ENCODE results near the gene HMGXB3. TPM values are rescaled to one million over a fixed set of nuclear protein-coding genes. Genes with fewer than 3 reads are reported as not detected.

HMGXB3 gene
- total RNA-seq, 1 experiment from 2014 or later = 54.3 TPM

DNA sequence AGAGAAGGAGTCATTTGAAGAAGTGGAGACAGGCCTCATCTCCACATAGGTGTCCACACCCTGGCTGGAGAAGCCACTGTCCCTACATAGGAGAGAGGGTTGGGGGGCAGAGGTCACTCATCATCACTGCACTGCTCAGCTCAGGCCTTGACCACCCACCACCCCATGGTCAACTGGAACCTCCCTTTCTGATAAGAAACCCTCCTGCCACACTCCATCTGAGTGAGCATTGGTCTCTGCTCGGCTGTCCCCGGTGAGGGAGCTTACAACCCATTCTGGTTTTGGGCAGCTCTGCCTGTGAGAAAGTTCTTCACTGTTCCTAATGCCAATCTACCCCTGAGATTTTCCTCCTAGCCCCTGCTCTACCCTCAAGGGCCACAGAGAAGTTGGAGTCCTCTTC is 57.0 kb downstream of the HMGXB3 start:
- in situ Hi-C loops (cut with HindIII; ENCODE audit: low pct_unique_long_range_greater_than_20kb, low sequenced_read_pairs) = no loop called here

DNA sequence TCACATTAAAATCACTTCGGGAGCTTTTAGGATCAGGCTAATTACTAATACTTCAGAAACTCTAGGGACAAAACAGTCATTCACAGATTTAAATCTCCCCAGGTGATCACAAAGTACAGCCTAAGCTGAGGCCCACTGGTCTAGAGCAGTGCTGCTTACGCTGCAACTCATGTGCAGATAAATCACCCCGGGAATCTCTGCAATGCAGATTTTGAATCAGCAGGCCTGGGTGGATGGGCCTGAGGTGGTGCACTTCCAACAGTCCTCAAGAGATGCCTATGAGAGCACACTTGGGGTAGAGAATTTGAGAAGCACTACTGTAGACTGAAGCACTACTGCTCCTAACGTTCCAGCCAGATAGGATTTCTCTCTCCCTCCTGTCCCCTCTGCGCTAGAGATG is 57.5 kb downstream of the HMGXB3 start:
- DNase-seq (ENCODE audit: low read depth, low spot score) = no peak
- in situ Hi-C loops (cut with HindIII; ENCODE audit: low pct_unique_long_range_greater_than_20kb, low sequenced_read_pairs) = no loop called here

More for the DNA sequence above, 57.0 kb downstream of the HMGXB3 start:
- no peak for DNase-seq (ENCODE audit: low read depth, low spot score)

GRCh38 chr5:150058480-150059126 is 58.1 kb downstream of the HMGXB3 start:
- DNase-seq (ENCODE audit: low read depth, low spot score) = no peak
- in situ Hi-C loops (cut with HindIII; ENCODE audit: low pct_unique_long_range_greater_than_20kb, low sequenced_read_pairs) = no loop called here

GRCh38 chr5:150059623-150060022 is 59.1 kb downstream of the HMGXB3 start:
- in situ Hi-C loops (cut with HindIII; ENCODE audit: low pct_unique_long_range_greater_than_20kb, low sequenced_read_pairs) = no loop called here
- no peak for DNase-seq (ENCODE audit: low read depth, low spot score)

- in situ Hi-C loops (cut with HindIII; ENCODE audit: low pct_unique_long_range_greater_than_20kb, low sequenced_read_pairs) = no loop called here
- DNase-seq (ENCODE audit: low read depth, low spot score) = no peak
Observed at GRCh38 chr5:150060471-150060870, 59.9 kb downstream of the HMGXB3 start.

GRCh38 chr5:150061538-150061995 is 61.0 kb downstream of the HMGXB3 start:
- no peak for DNase-seq (ENCODE audit: low read depth, low spot score)
- in situ Hi-C loops (cut with HindIII; ENCODE audit: low pct_unique_long_range_greater_than_20kb, low sequenced_read_pairs) = no loop called here

DNA sequence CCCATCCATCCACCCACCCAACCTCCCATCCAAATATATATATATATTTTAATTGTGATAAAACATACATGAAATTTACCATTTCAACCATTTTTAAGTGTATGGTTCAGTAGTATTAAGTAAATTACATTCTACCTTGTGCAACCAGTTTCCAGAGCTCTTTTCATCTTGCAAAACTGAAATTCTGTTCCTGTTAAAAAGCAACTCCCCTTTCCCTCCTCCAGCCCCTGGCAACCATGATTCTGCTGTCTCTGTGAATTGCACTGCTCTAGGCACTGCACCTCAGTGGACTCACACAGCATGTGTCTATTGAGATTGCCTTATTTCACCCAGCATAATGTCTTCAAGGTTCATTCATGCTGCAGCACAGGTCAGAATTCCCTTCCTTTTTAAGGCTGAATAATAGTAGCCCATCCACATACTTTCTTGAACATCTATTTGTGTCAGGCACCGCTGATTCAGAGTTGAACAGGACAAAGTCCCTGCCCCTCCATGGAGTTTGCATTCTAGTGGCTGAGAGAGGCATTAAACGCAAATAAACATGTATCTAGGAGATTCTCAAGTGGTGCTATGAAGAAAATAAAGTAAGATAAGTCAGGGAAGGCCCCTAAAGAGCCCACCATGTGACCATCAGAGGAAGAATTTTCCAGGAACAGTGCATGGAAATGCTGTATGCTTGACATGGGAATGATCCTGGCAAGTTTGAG is 61.8 kb downstream of the HMGXB3 start:
- in situ Hi-C loops (cut with HindIII; ENCODE audit: low pct_unique_long_range_greater_than_20kb, low sequenced_read_pairs) = no loop called here
- DNase-seq (ENCODE audit: low read depth, low spot score) = no peak

GRCh38 chr5:150063638-150064037 is 63.1 kb downstream of the HMGXB3 start:
- no peak for DNase-seq (ENCODE audit: low read depth, low spot score)
- in situ Hi-C loops (cut with HindIII; ENCODE audit: low pct_unique_long_range_greater_than_20kb, low sequenced_read_pairs) = no loop called here

DNA sequence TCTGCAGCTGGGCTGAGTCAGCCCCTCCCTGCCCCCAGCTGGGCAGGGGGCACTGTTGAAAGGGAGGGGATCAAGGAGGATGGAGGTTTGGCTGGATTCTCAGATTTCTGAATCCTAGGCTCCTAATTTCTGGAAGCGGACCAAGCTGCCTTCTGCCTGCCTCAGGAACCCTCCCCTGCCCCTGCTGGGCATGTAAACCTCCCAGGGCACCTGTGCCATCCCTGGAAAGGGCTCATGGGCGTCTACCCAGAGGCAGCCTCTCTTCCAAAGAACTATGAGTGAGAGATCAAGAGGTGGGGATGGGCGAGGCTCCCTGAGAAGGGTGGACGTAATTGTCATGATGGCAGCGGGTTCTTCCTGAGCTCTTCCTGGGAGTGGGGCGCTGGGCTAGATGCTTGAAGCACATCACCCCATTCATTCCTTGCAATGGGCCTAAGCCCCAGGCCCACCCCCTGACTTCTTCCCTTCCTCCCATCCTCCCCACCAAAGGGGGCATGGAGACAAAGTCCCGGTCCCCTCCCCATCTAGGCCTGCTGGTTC is 64.2 kb downstream of the HMGXB3 start:
- in situ Hi-C loops (cut with HindIII; ENCODE audit: low pct_unique_long_range_greater_than_20kb, low sequenced_read_pairs) = no loop called here
- no peak for DNase-seq (ENCODE audit: low read depth, low spot score)

GRCh38 chr5:150065346-150065745 is 64.8 kb downstream of the HMGXB3 start:
- in situ Hi-C loops (cut with HindIII; ENCODE audit: low pct_unique_long_range_greater_than_20kb, low sequenced_read_pairs) = no loop called here
- no peak for DNase-seq (ENCODE audit: low read depth, low spot score)

DNA sequence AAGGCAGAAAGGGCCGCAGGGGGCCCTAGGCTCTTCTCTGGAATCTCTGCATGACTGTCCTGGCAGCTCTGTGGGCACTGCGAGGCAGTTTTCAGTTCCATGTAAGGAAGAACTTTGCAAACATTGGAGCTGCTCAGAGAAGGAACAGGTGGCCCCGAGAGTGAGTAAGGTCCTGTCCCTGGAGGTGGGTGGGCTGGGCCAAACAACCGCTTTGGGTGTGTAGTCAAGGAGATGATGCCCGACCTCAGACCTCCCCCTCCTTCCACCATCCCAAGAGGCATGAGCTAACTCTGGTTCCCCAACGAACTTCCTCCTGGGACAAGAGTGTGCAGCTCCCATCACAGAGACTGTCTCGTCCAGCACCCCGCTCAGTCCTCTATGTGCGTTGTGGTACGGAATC is 65.3 kb downstream of the HMGXB3 start:
- no peak for DNase-seq (ENCODE audit: low read depth, low spot score)
- in situ Hi-C loops (cut with HindIII; ENCODE audit: low pct_unique_long_range_greater_than_20kb, low sequenced_read_pairs) = no loop called here

DNA sequence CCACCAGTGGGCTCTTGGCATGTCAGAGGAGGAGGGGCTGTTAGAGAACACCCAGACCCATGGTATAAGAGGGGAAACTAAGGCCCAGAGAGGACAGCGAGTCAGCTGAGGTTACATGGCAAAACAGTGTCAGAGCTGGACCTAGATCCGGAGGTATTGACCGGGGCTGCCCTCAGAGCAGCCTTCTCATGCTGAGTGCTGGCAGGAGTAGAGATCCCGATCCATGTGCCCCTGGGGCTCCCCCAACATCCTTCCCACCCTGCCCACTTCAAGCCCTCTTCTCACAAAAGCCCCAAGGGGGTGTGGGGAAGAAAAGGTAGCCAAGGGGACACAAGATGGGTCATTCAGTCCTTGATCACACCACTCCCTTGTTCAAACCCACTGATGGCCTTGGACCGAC is 65.9 kb downstream of the HMGXB3 start:
- no peak for DNase-seq (ENCODE audit: low read depth, low spot score)
- in situ Hi-C loops (cut with HindIII; ENCODE audit: low pct_unique_long_range_greater_than_20kb, low sequenced_read_pairs) = no loop called here

DNA sequence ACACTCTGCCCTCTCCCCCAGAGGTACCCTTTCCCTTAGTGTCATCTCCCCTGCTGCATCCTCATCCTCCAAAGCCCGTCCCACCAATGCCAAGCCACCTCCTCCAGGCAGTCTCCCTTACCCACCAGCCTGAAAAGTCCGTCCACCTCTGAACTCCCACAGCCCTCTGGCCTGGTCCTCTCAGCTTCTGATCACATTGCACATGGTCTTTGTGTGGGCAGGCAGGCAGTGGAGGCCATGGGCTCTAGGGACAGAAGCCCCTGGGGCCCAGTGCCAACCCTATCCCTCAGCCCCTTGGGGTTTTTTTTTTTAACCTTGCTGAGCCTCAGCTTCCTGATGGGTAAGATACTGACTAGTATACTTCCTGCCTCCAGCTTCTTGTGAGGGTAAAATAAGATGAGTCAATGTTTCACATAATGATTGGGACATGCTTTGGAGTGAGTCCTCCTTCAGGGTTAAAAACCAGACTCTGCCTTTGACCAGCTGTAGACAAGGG is 66.4 kb downstream of the HMGXB3 start:
- in situ Hi-C loops (cut with HindIII; ENCODE audit: low pct_unique_long_range_greater_than_20kb, low sequenced_read_pairs) = no loop called here
- no peak for DNase-seq (ENCODE audit: low read depth, low spot score)

DNA sequence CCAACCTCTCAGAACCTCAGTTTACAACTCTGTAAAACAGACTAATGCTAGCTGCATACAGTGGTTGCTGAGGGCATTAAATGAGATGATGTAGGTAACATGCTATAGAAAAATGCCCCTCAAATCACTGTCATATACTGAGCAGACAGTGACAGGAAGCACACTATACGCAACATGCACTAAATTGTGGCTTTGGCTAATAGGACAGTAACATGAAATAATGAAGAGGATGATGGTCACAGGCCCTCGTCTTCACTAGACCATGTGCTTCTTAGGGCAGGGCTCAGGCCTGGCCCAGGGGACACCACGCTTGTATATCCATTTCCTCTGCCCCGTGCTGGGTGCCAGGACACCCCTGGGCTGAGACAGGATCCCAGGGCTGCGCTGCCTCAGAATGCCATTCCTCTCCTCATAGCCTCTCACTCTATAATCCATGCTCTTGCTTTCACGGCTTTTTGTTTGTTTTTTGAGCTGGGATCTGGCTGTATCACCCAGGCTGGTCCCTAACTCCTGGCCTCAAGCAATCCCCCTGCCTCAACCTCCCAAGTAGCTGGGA is 66.9 kb downstream of the HMGXB3 start:
- no peak for DNase-seq (ENCODE audit: low read depth, low spot score)
- in situ Hi-C loops (cut with HindIII; ENCODE audit: low pct_unique_long_range_greater_than_20kb, low sequenced_read_pairs) = no loop called here

DNA sequence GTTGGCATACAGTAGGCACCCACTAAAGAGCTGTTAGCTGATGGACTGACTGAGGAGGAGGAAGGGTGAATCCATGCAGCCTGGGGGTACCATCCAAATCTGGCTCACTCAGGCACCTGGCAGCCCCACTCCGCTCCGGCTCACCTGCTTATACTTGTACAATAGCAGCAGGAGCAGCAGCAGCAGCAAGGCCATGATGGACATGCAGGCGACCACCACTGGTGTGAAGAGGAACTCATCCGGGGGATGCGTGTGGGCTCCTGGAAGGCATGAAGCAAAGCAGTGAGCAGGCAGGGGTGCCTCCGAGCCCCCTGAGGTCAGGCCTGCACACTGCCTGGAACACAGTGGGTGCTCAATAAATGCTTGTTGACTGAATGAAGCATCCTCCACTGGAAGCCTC is 67.5 kb downstream of the HMGXB3 start:
- in situ Hi-C loops (cut with HindIII; ENCODE audit: low pct_unique_long_range_greater_than_20kb, low sequenced_read_pairs) = no loop called here
- DNase-seq (ENCODE audit: low read depth, low spot score) = no peak

DNA sequence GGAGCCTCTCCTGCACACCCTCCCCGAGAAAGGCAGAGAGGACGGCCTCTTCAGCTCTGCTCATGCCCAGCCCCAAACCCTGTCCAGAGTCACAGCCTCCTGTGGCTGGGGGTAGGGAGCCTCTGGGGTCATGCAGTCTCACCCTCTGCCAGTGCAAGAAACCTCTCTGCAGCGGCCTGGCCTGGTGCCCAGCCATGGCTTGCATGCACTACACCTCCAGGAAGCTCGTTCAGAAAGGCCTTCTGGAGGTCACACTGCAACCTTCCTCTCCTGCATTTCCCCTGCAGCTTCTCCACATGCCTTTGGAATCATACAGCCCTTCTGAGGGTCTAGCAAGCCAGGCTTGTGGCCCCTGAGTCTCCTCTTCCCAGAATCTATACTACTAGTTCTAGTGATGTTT is 67.9 kb downstream of the HMGXB3 start:
- in situ Hi-C loops (cut with HindIII; ENCODE audit: low pct_unique_long_range_greater_than_20kb, low sequenced_read_pairs) = no loop called here
- no peak for DNase-seq (ENCODE audit: low read depth, low spot score)

GRCh38 chr5:150068961-150069645 is 68.6 kb downstream of the HMGXB3 start:
- no peak for DNase-seq (ENCODE audit: low read depth, low spot score)
- in situ Hi-C loops (cut with HindIII; ENCODE audit: low pct_unique_long_range_greater_than_20kb, low sequenced_read_pairs) = no loop called here
